Stomach (tissue), 9 donors: Measurements from ENCODE around the gene MYOT. TPM values are rescaled to one million over a fixed set of nuclear protein-coding genes. Genes with fewer than 3 reads are reported as not detected.

ENCODE experiments used
- DNase-seq, 2 donors: peaks; one replicate each; pipeline versions ENCODE4 v3.0.0 to v3.0.0-alpha.2; 2013 to 2019
- H3K27ac ChIP-seq, 5 donors: fragments of 200-600 bp in 4 of 5; sonication (generic) in 4 of 5; one replicate each; pipeline ENCODE4 v1.5.1; 2013 to 2019; ENCODE audit warnings: mild to moderate bottlenecking in 1 of 5, moderate library complexity in 1 of 5
- H3K27me3 ChIP-seq, 3 donors: fragments of 200-600 bp; sonication (generic); one replicate each; pipeline ENCODE4 v1.5.1; 2017 to 2019; ENCODE audit warnings: mixed run types in 1 of 3
- H3K36me3 ChIP-seq, 4 donors: fragments of 200-600 bp; sonication (generic); 1 replicate in 3 of 4; 2 replicates in 1 of 4; pipeline ENCODE4 v1.5.1; 2016 to 2019
- H3K4me1 ChIP-seq, 4 donors: fragments of 200-600 bp; sonication (generic); one replicate each; pipeline ENCODE4 v1.5.1; 2016 to 2019
- H3K4me3 ChIP-seq, 4 donors: fragments of 200-600 bp; sonication (generic) in 3 of 4; one replicate each; pipeline ENCODE4 v1.5.1; 2016 to 2019; ENCODE audit warnings: mild to moderate bottlenecking in 1 of 4
- H3K9me3 ChIP-seq, 4 donors: fragments of 200-600 bp; sonication (generic); one replicate each; pipeline ENCODE4 v1.5.1; 2016 to 2019
- CTCF ChIP-seq, 7 experiments: fragments of 450-650 bp in 4 of 7; fragments of 200-600 bp in 3 of 7; sonication (generic) in 3 of 7; IDR thresholded peaks; one replicate each; pipeline ENCODE4 v1.5.1; 2016 to 2019; ENCODE audit warnings: antibody characterized with exemption in 7 of 7, control low read depth in 2 of 7, mild to moderate bottlenecking in 1 of 7
- EP300 ChIP-seq: sonication (generic); formaldehyde crosslinking; IDR thresholded peaks from one replicate; pipeline ENCODE4 v1.6.1; 2017; ENCODE audit warnings: antibody characterized with exemption
- POLR2A ChIP-seq, 4 donors: fragments of 450-650 bp; IDR thresholded peaks; one replicate each; pipeline ENCODE4 v1.6.1; 2016; ENCODE audit warnings: antibody characterized with exemption in 4 of 4, control low read depth in 2 of 4, mild to moderate bottlenecking in 1 of 4, moderate library complexity in 1 of 4
- POLR2AphosphoS5 ChIP-seq, 3 donors: sonication (generic); formaldehyde crosslinking; IDR thresholded peaks; one replicate each; pipeline ENCODE4 v1.6.1; 2016; ENCODE audit warnings: antibody characterized with exemption in 3 of 3
- WGBS, 5 donors: extraction: QIAGEN DNeasy Blood & Tissue Kit in 3 of 5; methylation state at CpG; one replicate each; pipeline versions ENCODE4 v1.1.5 to v1.1.7; 2013 to 2018; 5-methylcytosine and 5-hydroxymethylcytosine counted together
- intact Hi-C: fragments of 100-400 bp; cut with DNase I; formaldehyde crosslinking; loops from one replicate; pipeline ENCODE4 v1.15.1; 2023; ENCODE audit warnings: low total_unique reads
- polyA plus RNA-seq, 3 donors: library from polyadenylated mRNA; stranded (reverse); fragments of 200-250 nt; gene quantifications; one replicate each; pipeline ENCODE4 v1.2.3, GENCODE V29; 2013
- total RNA-seq, 5 donors: library from RNA; depleted of rRNA; stranded (reverse); fragments of >200 nt; gene quantifications; one replicate each; pipeline versions ENCODE4 v1.1.0 to v1.2.3, GENCODE V29; 2014 to 2016
- donor health status: healthy with polysubstance abuse.
- donor health status: Bipolar disorder and iron deficiency.
- donor health status: healthy.

Gene MYOT
- total and polyA plus RNA-seq, 8 donors, result 2.1 to 14.8 (median 5.6) TPM; not detected in 2

DNA sequence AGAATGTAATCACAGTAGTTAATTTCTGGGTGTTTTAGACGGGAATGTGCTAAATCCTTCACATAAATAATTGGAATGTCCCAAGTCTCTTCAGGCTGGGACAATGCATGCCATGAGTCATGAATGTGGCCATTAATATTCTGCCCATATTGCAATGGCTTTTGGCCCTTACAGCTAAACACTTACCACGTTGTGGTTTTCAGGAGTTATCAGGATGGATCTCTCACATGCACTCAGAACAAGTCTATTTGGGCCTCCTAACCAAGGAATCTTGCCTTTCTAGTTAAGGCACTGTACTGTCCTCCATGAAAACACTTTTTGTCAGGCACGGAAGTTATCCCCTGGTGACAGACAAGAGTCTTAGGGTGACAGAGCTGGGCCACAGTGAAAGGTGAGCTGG lies 54.3 kb downstream of the MYOT start:
- TF ChIP-seq POLR2AphosphoS5 (IDR thresholded peaks at IDR 0.05) (no peak), CTCF (IDR thresholded peaks at IDR 0.05) (no peak), POLR2A (IDR thresholded peaks at IDR 0.05) (no peak), EP300 (no peak)
- H3K4me3 ChIP-seq, result no peak overlapping the region
- intact Hi-C loops, result no loop called here
- no peak overlapping the region for H3K27ac ChIP-seq
- H3K27me3 ChIP-seq, result no peaks in the 10 kb centered on the region
- H3K9me3 ChIP-seq, result no peaks in the 10 kb centered on the region
- peaks cover 0 to 7% (median 0%) of the 10 kb centered on the region in 4 donors for H3K4me1 ChIP-seq
- DNase-seq, result no peak
- peaks cover 0 to 4% (median 0%) of the 10 kb centered on the region in 4 donors for H3K36me3 ChIP-seq
- WGBS, 5 donors, result 44 to 61% (median 56%) methylated on average over 3 of the region's 3 CpGs

- peaks cover 0 to 7% (median 0%) of the 10 kb centered on the region in 4 donors for H3K4me1 ChIP-seq
- no peaks in the 10 kb centered on the region for H3K9me3 ChIP-seq
- WGBS, 5 donors, result 39 to 52% (median 42%) methylated on average over 4 of the region's 4 CpGs
- TF ChIP-seq EP300 (no peak), POLR2AphosphoS5 (IDR thresholded peaks at IDR 0.05) (no peak), CTCF (IDR thresholded peaks at IDR 0.05) (no peak), POLR2A (IDR thresholded peaks at IDR 0.05) (no peak)
- no peak overlapping the region for H3K27ac ChIP-seq
- DNase-seq, result peak in 1 of 2 donors; percentile 12
- H3K27me3 ChIP-seq, result no peaks in the 10 kb centered on the region
- intact Hi-C loops, result no loop called here
- H3K4me3 ChIP-seq, result no peak overlapping the region
- peaks cover 0 to 17% (median 12%) of the 10 kb centered on the region in 4 donors for H3K36me3 ChIP-seq
Observed at GRCh38 chr5:137923856-137924255, 56.2 kb downstream of the MYOT start.

DNA sequence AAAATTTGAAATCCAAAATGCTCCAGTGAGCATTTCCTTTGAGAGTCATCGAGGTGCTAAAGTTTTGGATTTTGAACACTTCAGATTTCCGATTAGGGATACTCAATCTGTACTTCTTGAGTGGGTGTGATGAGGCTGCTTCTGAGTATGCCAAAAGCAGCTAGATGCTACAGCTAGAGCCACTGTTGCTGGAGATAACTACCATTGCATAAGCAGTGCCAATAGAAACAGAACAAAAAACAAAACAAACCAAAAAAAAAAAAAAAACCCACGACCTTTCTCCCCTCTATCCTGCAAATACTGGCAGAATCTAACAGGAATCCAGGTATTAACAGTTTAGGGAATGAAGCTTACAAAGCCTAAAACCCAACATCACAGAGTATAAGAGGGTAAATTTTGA lies 65.1 kb downstream of the MYOT start:
- Histone ChIP-seq H3K27me3 (no peaks in the 10 kb centered on the region), H3K36me3 (peaks cover 0 to 28% (median 24%) of the 10 kb centered on the region in 4 donors), H3K4me3 (no peak overlapping the region), H3K27ac (peak overlapping the region in 1 of 5 donors; percentile 30), H3K4me1 (peaks cover 0 to 15% (median 8%) of the 10 kb centered on the region in 4 donors), H3K9me3 (no peaks in the 10 kb centered on the region)
- intact Hi-C loops, result no loop called here
- TF ChIP-seq POLR2AphosphoS5 (IDR thresholded peaks at IDR 0.05) (no peak), EP300 (no peak), CTCF (IDR thresholded peaks at IDR 0.05) (no peak), POLR2A (IDR thresholded peaks at IDR 0.05) (no peak)
- 63 to 64% (median 63%) methylated on average over 3 of the region's 3 CpGs for WGBS, 5 donors
- no peak for DNase-seq

GRCh38 chr5:137933491-137933911 lies 65.8 kb downstream of the MYOT start:
- Histone ChIP-seq H3K36me3 (peaks cover 3 to 30% (median 25%) of the 10 kb centered on the region in 4 donors), H3K27ac (peak overlapping the region in 1 of 5 donors; percentile 30), H3K9me3 (no peaks in the 10 kb centered on the region), H3K4me1 (peaks cover 0 to 15% (median 8%) of the 10 kb centered on the region in 4 donors), H3K4me3 (no peak overlapping the region), H3K27me3 (no peaks in the 10 kb centered on the region)
- TF ChIP-seq POLR2A (IDR thresholded peaks at IDR 0.05) (no peak), EP300 (no peak), POLR2AphosphoS5 (IDR thresholded peaks at IDR 0.05) (no peak), CTCF (IDR thresholded peaks at IDR 0.05) (no peak)
- peak in 1 of 2 donors; percentile 33 for DNase-seq
- intact Hi-C loops, result no loop called here
- WGBS, 5 donors, result 19 to 50% (median 33%) methylated on average over 3 of the region's 3 CpGs
